Thoracic aorta (tissue), 2 donors: ENCODE measurements around the gene EARS2. TPM values are rescaled to one million over a fixed set of nuclear protein-coding genes. Genes with fewer than 3 reads are reported as not detected.
"Not testable (repeated sequence)": the region's sequence is repeated elsewhere in the genome, so short reads cannot be mapped to it uniquely, and the experiment has no call there.

Experiments used
- ATAC-seq: fragments of 150-250 bp; one replicate; pipeline ENCODE4 v1.8.0; 2017; ENCODE audit warnings: low read depth; ENCODE audit not compliant: insufficient number of reproducible peaks, low FRiP score
- DNase-seq: peaks from one replicate; pipeline ENCODE4 v3.0.0-alpha.2; 2020; ENCODE audit warnings: low spot score
- H3K27ac ChIP-seq, 2 donors: fragments of 200-600 bp; sonication (generic); 1 replicate in 1 of 2; 2 replicates in 1 of 2; pipeline ENCODE4 v1.5.1; 2016; ENCODE audit warnings: mild to moderate bottlenecking in 2 of 2, moderate library complexity in 2 of 2
- H3K27me3 ChIP-seq: fragments of 200-600 bp; sonication (generic); replicated peaks from 2 replicates; pipeline ENCODE4 v1.6.0; 2016; ENCODE audit warnings: mild to moderate bottlenecking; ENCODE audit not compliant: insufficient read depth
- H3K36me3 ChIP-seq: fragments of 200-600 bp; sonication (generic); one replicate; pipeline ENCODE4 v1.5.1; 2016
- H3K4me1 ChIP-seq, 2 donors: fragments of 200-600 bp; sonication (generic); 1 replicate in 1 of 2; 2 replicates in 1 of 2; pipeline versions ENCODE4 v1.5.1 to v1.6.0; 2016; ENCODE audit warnings: low read depth in 2 of 2, mild to moderate bottlenecking in 1 of 2; ENCODE audit not compliant: control insufficient read depth in 1 of 2
- H3K4me3 ChIP-seq: fragments of 200-600 bp; sonication (generic); 2 replicates; pipeline ENCODE4 v1.5.1; 2016; ENCODE audit warnings: mild to moderate bottlenecking
- H3K9me3 ChIP-seq: fragments of 200-600 bp; sonication (generic); 2 replicates; pipeline ENCODE4 v1.5.1; 2016
- CTCF ChIP-seq: fragments of 200-600 bp; sonication (generic); IDR thresholded peaks from one replicate; pipeline ENCODE4 v1.5.1; 2019; ENCODE audit warnings: antibody characterized with exemption
- total RNA-seq, 2 donors: library from RNA; depleted of rRNA; stranded (reverse); fragments of >200 nt; gene quantifications; one replicate each; pipeline versions ENCODE4 v1.1.0 to v1.2.3, GENCODE V29; 2016

The EARS2 gene
- total RNA-seq, 2 donors from 2014 or later = 26.3 to 29.8 TPM

- Histone ChIP-seq H3K27ac (no peak overlapping the region), H3K9me3 (no peaks in the 10 kb centered on the region), H3K27me3 (no peaks in the 10 kb centered on the region), H3K4me3 (no peak overlapping the region), H3K4me1 (peaks cover 0 to 6% of the 10 kb centered on the region in 2 donors), H3K36me3 (no peaks in the 10 kb centered on the region)
- no peak for DNase-seq
- no peak for TF ChIP-seq CTCF
- ATAC-seq = no peak
Observed at GRCh38 chr16:23514381-23515152, 42.6 kb downstream of the EARS2 start.

- H3K27me3 ChIP-seq = no peaks in the 10 kb centered on the region
- ATAC-seq (no peak), DNase-seq (no peak)
- H3K27ac ChIP-seq = no peak overlapping the region
- H3K4me3 ChIP-seq = no peak overlapping the region
- H3K36me3 ChIP-seq = no peaks in the 10 kb centered on the region
- TF ChIP-seq CTCF = no peak
- peaks cover 5 to 25% of the 10 kb centered on the region in 2 donors for H3K4me1 ChIP-seq
- no peaks in the 10 kb centered on the region for H3K9me3 ChIP-seq
Observed at GRCh38 chr16:23512168-23512695, 44.9 kb downstream of the EARS2 start.

GRCh38 chr16:23511731-23512130 lies 45.4 kb downstream of the EARS2 start:
- H3K4me1 ChIP-seq = peaks cover 9 to 30% of the 10 kb centered on the region in 2 donors
- no peaks in the 10 kb centered on the region for H3K9me3 ChIP-seq
- no peak for DNase-seq
- no peaks in the 10 kb centered on the region for H3K27me3 ChIP-seq
- ATAC-seq = no peak
- H3K4me3 ChIP-seq = no peak overlapping the region
- no peaks in the 10 kb centered on the region for H3K36me3 ChIP-seq
- TF ChIP-seq CTCF = no peak
- H3K27ac ChIP-seq = no peak overlapping the region

- H3K9me3 ChIP-seq, H3K36me3 ChIP-seq, H3K27me3 ChIP-seq, ATAC-seq, DNase-seq: not testable (repeated sequence)
- peak overlapping the region in 1 of 2 donors; percentile 64 for H3K27ac ChIP-seq
- H3K4me1 ChIP-seq = peaks cover 16 to 38% of the 10 kb centered on the region in 2 donors
- peak overlapping the region; percentile 79 for H3K4me3 ChIP-seq
Observed at GRCh38 chr16:23510915-23511270, 46.3 kb downstream of the EARS2 start.

GRCh38 chr16:23510164-23510914 lies 46.8 kb downstream of the EARS2 start, which contains the start of gene GGA2:
Gene GGA2, minus strand, starts transcription at chr16:23510494. Its CDS starts 83 bp downstream, at chr16:23510411.
- Histone ChIP-seq H3K9me3 (no peaks in the 10 kb centered on the region), H3K27me3 (no peaks in the 10 kb centered on the region), H3K4me3 (peak within 1 kb of the TSS; percentile 79), H3K4me1 (peaks cover 16 to 41% of the 10 kb centered on the region in 2 donors), H3K27ac (peak within 1 kb of the TSS in 1 of 2 donors; percentile 64), H3K36me3 (no peaks in the 10 kb centered on the region)
- peak; percentile 35 for DNase-seq
- TF ChIP-seq CTCF = no peak
- ATAC-seq = peak; percentile 77
